ENCODE data around the gene CNIH2. TPM values are rescaled to one million over a fixed set of nuclear protein-coding genes. Genes with fewer than 3 reads are reported as not detected.
A peak's percentile ranks its signal among the peaks of the same experiment; 100 is the strongest.

The CNIH2 gene
- total RNA-seq, 1 experiment from 2014 or later = 1.3 TPM

DNA sequence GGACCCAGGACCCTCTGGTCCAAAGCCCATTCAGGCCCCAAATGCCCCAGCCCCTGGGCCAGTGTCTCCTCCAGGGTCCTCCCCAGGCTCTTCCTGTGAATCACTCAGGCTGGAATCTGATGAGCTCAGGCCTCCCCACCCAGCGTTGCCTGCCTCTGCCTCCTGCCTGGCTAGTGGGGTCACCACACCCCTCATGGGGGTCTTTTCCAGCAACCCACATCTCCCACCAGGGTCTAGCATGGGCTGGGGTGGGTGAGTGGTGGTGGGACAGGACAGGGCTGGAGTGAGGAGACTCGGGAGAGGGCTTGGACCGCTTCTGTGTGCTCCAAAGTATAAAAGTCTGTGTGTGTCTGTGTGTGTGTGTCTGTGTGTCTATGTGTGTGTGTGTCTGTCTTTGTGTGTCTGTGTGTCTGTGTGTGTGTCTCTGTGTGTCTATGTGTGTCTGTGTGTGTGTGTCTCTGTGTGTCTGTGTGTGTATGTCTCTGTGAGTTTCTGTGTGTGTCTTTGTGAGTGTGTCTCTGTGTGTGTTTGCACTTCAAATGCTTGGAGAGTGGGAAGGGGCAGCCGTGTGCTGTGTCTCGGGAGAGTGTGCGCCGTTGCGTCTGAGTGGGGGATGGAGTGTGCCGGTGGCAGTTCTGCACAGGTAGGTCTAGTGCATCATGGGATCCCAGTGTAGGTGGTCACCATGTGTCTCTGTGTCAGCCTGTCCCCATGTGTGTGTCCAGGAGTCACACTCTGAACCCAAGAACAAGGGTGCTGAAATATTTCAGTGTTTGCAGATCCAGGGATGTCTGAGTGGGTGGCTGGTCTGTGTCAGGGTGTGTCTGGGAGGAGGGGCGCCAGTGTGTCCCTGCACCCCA, 49.4 kb downstream of the CNIH2 start:
- CTCF ChIA-PET = interaction anchor here (1.0 kb wide), 1 partner anchor 15 kb away, joined by 18 read pairs; no protein-coding TSS in a partner anchor

More for the DNA sequence above, 49.4 kb downstream of the CNIH2 start:
- Histone ChIP-seq H3K9me3 (ENCODE audit: control insufficient read depth in 1 of 2, insufficient read depth in 1 of 2, low read depth in 1 of 2, low read length in 2 of 2) (no peaks in the 10 kb centered on the region), H3K9ac (ENCODE audit: low read length) (peak overlapping the region; percentile 56), H3K79me2 (ENCODE audit: insufficient read depth, low read length) (no peaks in the 10 kb centered on the region), H3K4me3 (replicated peaks in 1 of 2; ENCODE audit: low read depth in 1 of 2, low read length in 2 of 2) (no peak overlapping the region; a peak in 1 of 4 replicates), H3K9me2 (ENCODE audit: insufficient read depth) (no peaks in the 10 kb centered on the region), H3K27me3 (ENCODE audit: insufficient read depth, low read length) (no peaks in the 10 kb centered on the region), H4K20me1 (ENCODE audit: insufficient read depth) (no peaks in the 10 kb centered on the region), H3K4me1 (ENCODE audit: control insufficient read depth in 1 of 2, insufficient read depth in 2 of 2, low read length in 2 of 2) (peaks cover 17 to 57% of the 10 kb centered on the region in 2 experiments), H3K36me3 (ENCODE audit: control insufficient read depth in 1 of 2, insufficient read depth in 2 of 2, low read length in 2 of 2) (peaks cover 0 to 5% of the 10 kb centered on the region in 2 experiments; a peak in 1 of 4 replicates), H3K27ac (ENCODE audit: low read depth, low read length) (peak overlapping the region; percentile 41; the same call in 1 of the 2 replicates), H2AFZ (ENCODE audit: low read depth, low read length, poor library complexity, severe bottlenecking) (no peak overlapping the region), H3K4me2 (ENCODE audit: low read length) (peak overlapping the region; percentile 73)
- DNase-seq (ENCODE audit: low read depth, low spot score) = no peak
- POLR2A ChIA-PET = interaction anchor here (1.4 kb wide), 1 partner anchor 15 kb away, joined by 4 read pairs; no protein-coding TSS in a partner anchor
- RAD21 ChIA-PET (ENCODE audit: low non-redundant PET in 1 of 2, low total read pairs in 2 of 2, uncharacterized antibody in 2 of 2, unreplicated experiment in 2 of 2) = interaction anchor here in 1 of 2 experiments (0.8 kb wide), 1 partner anchor 15 kb away, joined by 5 read pairs; no protein-coding TSS in a partner anchor
- ATAC-seq = peak; percentile 10
- no peak for TF ChIP-seq POLR2AphosphoS5 (IDR thresholded peaks at IDR 0.05; ENCODE audit: low read depth, low read length)
- TF ChIP-seq EZH2 (IDR thresholded peaks at IDR 0.05) = no peak
- no peak for TF ChIP-seq TCF7L2 (IDR thresholded peaks at IDR 0.05; ENCODE audit: borderline replicate concordance, extremely low read depth, insufficient read depth, insufficient read length)
- TF ChIP-seq CBX3 (IDR thresholded peaks at IDR 0.05; ENCODE audit: low read depth) = no peak
- TF ChIP-seq, protein P1, sequence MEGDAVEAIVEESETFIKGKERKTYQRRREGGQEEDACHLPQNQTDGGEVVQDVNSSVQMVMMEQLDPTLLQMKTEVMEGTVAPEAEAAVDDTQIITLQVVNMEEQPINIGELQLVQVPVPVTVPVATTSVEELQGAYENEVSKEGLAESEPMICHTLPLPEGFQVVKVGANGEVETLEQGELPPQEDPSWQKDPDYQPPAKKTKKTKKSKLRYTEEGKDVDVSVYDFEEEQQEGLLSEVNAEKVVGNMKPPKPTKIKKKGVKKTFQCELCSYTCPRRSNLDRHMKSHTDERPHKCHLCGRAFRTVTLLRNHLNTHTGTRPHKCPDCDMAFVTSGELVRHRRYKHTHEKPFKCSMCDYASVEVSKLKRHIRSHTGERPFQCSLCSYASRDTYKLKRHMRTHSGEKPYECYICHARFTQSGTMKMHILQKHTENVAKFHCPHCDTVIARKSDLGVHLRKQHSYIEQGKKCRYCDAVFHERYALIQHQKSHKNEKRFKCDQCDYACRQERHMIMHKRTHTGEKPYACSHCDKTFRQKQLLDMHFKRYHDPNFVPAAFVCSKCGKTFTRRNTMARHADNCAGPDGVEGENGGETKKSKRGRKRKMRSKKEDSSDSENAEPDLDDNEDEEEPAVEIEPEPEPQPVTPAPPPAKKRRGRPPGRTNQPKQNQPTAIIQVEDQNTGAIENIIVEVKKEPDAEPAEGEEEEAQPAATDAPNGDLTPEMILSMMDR (IDR thresholded peaks at IDR 0.05 in 2 of 3, conservative IDR thresholded peaks at IDR 0.05 in 1 of 3; ENCODE audit: borderline replicate concordance in 1 of 3, insufficient read depth in 1 of 3, low read depth in 2 of 3, low read length in 2 of 3) = no peak
- TF ChIP-seq SP1 (IDR thresholded peaks at IDR 0.05; ENCODE audit: low read depth) = no peak
- TF ChIP-seq CEBPB (IDR thresholded peaks at IDR 0.05; ENCODE audit: low read depth) = no peak
- TF ChIP-seq, protein P2, sequence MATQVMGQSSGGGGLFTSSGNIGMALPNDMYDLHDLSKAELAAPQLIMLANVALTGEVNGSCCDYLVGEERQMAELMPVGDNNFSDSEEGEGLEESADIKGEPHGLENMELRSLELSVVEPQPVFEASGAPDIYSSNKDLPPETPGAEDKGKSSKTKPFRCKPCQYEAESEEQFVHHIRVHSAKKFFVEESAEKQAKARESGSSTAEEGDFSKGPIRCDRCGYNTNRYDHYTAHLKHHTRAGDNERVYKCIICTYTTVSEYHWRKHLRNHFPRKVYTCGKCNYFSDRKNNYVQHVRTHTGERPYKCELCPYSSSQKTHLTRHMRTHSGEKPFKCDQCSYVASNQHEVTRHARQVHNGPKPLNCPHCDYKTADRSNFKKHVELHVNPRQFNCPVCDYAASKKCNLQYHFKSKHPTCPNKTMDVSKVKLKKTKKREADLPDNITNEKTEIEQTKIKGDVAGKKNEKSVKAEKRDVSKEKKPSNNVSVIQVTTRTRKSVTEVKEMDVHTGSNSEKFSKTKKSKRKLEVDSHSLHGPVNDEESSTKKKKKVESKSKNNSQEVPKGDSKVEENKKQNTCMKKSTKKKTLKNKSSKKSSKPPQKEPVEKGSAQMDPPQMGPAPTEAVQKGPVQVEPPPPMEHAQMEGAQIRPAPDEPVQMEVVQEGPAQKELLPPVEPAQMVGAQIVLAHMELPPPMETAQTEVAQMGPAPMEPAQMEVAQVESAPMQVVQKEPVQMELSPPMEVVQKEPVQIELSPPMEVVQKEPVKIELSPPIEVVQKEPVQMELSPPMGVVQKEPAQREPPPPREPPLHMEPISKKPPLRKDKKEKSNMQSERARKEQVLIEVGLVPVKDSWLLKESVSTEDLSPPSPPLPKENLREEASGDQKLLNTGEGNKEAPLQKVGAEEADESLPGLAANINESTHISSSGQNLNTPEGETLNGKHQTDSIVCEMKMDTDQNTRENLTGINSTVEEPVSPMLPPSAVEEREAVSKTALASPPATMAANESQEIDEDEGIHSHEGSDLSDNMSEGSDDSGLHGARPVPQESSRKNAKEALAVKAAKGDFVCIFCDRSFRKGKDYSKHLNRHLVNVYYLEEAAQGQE (IDR thresholded peaks at IDR 0.05; ENCODE audit: low read depth) = no peak
- no peak for TF ChIP-seq RAD21 (IDR thresholded peaks at IDR 0.05; ENCODE audit: low read depth)
- TF ChIP-seq, protein P3, sequence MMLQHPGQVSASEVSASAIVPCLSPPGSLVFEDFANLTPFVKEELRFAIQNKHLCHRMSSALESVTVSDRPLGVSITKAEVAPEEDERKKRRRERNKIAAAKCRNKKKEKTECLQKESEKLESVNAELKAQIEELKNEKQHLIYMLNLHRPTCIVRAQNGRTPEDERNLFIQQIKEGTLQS (IDR thresholded peaks at IDR 0.05) = no peak
- no peak for TF ChIP-seq JUND (IDR thresholded peaks at IDR 0.05)
- no peak for TF ChIP-seq SIN3A (IDR thresholded peaks at IDR 0.05; ENCODE audit: low read depth)
- no peak for TF ChIP-seq ELF1 (IDR thresholded peaks at IDR 0.05; ENCODE audit: borderline replicate concordance, low read depth)
- no peak for TF ChIP-seq ZFX (IDR thresholded peaks at IDR 0.05)
- intact Hi-C loops (cut with micrococcal nuclease) = loop anchor here (1.0 kb wide), 1 partner anchor 15 kb away; no protein-coding TSS in a partner anchor
- BruUV-seq (replicated peaks) = no TSS peak

Measured in HCT116 (cell line).